T-helper 9 cell (primary cell): ENCODE measurements around the gene DCDC2.
"Not testable (repeated sequence)": the region's sequence is repeated elsewhere in the genome, so short reads cannot be mapped to it uniquely, and the experiment has no call there.

ENCODE experiments used
- DNase-seq: peaks from one replicate; pipeline ENCODE4 v3.0.0-alpha.2; 2020

The DCDC2 gene

DNA sequence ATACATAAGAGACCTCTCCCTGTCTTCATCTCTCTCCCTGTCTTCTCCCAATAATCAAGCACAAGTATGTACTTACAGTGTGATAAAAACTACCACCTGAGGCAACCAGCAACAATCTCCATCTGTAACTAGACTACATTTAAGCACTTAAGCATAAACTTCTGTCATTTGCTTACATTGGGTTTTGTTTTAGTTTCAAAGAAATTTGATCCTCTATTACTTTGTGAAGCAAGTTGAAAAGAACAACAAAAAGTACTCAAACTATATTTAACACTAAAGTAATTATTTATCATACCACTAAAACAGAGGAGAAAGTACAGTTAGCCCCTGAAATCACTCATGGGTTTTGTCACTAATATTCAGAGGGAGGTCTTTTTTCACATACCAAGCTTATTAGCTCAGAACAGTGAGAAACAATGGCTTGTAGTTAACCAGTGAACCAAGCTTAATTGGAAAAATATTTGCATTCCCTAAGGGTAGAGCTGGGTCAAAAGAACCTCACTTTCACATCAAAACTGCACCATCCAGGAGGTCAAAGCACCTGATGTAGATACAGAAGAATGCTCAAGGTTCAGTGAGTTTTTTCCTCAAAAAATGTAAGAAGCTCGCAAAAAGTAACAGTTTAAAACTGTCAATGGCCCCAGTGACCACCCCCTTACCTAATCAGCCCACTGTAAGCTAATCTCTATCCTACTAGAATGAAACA, 34.1 kb downstream of the DCDC2 start:
- DNase-seq, result no peak

DNA sequence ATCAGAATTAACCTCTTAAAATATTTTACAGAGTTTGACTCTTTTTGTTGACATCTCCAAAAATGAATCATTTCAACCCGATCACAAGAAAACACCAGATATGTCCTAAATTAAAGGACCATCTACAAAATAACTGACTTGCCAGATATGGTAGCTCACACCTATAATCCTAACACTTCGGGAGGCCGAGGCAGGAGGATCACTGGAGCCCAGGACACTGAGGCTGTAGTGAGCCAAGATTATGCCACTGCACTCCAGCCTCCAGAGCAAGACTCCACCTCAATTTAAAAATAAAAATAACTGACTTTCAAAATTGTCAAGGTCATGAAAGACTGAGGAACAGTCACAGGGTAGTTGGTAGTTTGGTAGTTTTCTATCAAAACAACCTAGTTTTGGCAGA, 34.9 kb downstream of the DCDC2 start:
- DNase-seq, result no peak

DNA sequence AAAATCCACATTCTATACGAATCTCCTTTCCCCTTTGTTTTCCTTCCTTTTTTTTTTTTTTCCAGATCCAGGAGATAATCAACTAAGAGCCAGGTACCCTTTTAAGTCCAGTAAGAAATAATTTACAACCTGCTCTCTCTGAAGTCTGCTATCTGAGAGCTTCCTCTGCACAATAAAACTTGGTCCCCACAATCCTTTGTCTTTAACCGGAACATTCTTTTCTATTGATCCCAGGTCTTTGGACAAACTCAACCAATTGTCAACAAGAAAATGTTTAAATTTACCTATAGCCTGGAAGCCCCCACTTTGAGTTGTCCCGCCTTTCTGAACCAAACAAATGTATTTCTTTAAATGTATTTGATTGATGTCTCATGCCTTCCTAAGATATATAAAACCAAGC, 35.4 kb downstream of the DCDC2 start:
- not testable (repeated sequence) for DNase-seq

DNA sequence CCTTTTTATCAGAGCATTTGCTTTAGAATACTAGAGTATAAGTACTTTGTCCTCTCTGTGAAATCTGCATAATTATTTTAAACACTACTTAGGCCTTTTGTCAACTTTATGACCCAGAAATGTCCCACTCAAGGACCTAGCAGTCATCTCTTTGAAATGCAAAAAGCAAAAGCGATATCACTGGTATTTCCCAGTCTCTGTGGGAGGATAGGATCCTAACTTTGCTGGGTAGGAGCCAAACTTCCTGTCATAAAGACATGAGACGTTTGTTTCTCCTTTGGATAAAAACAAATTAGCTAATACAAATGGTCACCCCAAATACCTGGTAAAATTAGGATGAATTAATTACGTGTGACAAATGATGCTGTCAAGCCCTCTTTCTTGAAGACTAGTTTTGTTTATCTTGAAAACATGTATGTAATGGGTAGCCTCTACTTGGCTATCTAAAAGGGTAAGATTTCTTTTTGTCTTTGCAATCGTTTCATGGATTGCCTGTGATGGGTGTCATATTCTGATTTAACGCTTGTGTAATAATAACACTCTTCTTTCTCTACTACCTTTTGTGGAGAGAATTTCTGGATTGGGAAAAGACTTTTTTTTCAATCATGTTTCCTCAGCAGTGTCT, 36.2 kb downstream of the DCDC2 start:
- DNase-seq, result no peak

DNA sequence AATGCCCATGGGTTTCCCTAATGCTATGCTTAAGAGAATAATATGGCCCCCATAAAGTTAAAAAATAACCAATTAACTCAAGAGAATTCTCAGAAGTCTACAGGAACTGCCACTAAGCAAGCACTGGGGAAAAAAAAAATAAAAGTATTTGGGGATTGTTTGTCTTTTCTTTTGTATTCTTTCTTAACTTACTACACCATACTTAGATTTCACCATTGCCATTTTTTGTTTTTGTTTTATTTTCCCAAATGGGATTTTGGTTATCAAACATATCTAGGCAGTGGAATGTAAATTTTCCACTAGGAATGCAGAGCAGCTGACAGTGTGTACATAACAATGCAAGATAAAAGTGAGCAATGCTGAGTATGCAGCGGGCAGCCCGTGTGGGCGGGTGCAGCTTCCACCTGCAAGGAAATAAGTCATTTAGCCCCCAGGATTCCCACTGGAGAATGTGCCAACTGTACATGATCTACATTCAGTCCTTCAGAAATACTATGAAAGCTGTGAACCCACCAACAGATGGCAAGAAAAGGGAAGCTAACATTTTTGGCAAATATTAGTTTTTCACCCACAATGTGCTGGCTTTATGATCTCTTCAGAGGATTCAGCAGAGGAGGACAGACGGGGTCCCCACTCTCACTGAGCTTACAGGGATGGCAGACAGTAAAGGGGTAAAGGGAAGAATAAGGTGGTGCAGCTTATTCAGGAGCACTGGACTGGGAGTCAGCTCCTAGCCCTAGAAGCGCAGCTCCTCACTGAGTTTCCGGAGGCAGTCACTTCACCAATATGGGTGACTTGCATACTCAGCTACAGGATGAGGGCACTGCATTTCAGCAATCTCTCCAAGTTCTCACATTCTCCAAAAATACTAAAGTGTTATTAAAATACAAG, 44.4 kb downstream of the DCDC2 start:
- DNase-seq, result no peak

DNA sequence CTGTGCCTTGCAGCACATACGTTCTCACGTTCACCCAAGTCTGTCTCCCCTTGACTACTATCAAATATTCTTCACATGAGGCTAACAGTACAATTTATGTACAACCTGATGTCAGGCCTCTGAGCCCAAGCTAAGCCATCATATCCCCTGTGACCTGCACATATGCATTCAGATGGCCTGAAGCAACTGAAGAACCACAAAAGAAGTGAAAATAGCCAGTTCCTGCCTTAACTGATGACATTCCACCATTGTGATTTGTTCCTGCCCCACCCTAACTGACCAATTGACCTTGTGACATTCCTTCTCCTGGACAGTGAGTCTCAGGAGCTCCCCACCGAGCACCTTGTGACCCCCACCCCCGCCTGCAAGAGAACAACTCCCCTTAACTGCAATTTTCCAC, 46.1 kb downstream of the DCDC2 start:
- not testable (repeated sequence) for DNase-seq

DNA sequence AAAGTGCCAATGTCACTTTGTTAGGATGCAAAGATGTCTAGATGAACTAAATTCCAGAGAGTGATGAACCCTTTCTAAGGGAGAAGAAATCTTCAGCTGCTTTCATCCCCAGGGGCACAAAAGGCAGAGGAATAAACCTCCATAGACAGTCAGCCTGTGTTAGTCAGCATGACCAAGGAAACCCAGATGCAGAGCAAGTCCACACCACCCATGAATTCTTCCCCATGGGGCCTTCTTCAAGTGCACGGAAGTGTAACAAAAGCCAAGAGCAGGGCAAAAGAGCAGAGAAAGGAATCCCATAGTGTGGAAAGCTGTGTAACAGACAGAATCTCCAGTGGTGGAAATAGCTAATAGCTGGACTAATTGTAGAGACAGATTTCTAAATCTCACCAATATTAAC, 50.0 kb downstream of the DCDC2 start:
- no peak for DNase-seq

DNA sequence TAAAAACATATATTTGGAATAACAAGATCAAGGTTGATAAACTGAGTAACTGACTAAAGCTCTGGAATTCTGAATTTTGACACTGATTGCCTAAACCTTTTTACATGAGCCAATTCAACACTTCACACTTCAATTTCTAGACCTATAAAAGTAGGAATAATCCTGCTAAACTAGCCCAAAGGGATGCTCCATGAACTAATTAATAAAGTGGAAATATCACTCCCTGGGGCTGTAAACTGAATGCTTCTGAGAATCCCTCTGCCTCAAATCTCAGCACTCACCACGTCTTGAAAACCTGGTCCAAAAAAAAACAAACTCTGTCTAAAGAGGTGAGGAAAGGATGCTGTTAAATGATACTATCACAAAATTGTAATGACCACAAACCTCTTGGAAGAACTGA, 50.9 kb downstream of the DCDC2 start:
- no peak for DNase-seq

DNA sequence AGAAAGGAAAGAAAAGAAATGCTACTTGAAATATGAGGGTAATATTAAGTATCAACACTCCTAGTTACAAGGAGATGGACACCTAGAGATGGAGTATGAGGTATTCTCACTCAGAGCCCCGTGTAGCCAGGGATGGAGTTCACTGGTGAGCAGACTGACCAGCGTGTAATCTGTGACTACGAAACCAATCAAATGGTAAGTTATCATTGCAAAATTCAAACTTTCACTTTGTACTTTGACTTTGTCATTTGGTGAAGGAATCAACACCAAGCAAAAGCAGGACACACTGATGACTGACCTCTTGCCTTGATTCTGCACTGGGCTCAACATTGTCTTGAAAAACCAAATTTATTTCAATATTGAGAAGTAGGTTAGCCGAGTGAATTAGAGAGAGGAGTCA, 51.8 kb downstream of the DCDC2 start:
- DNase-seq, result no peak

DNA sequence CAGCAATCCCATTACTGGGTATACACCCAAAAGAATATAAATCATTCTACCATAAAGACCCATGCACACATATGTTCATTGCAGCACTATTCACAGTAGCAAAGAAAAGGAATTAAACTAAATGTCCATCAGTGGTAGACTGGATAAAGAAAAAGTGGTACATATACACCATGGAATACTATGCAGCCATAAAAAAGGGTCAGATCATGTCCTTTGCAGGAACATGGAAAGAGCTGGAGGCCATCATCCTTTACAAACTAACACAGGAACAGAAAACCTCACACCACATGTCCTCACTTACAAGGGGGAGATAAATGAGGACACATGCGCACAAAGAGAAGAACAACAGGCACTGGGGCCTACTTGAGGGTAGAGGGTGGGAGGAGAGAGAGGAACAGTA, 60.9 kb downstream of the DCDC2 start:
- DNase-seq, result no peak

DNA sequence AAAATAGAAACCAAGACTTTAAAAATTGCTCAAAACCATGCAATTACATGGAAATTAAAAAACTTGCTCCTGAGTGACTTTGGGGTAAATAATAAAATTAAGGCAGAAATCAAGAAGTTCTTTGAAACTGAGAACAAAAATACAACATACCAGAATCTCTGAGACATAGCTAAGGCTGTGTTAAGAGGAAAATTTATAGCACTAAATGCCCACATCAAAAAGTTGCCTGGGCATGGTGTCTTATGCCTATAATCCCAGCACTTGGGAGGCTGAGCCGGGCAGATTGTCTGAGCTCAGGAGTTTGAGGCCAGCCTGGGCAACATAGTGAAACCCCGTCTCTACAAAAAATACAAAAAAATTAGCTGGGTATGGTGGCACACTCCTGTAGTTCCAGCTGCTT, 64.0 kb downstream of the DCDC2 start:
- DNase-seq, result not testable (repeated sequence)

DNA sequence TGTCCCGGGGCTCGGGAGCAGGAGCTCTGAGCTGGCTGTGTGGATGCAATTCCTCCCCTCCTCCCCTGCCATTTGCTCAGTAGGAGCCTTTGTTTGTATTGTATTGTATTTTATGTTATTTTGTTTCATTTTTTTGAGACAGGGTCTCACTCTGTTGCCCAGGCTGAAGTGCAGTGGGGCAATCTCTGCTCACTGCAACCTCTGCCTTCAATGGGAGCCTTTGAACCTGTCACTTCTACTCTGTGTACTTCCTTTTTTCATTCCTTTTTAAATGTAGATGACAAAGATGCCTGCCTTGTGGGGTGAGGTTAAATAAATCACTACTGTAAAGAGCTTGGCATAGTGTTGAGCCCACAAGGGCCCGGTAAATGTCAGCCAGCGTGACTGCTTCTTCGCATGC, 70.6 kb downstream of the DCDC2 start:
- DNase-seq, result no peak

DNA sequence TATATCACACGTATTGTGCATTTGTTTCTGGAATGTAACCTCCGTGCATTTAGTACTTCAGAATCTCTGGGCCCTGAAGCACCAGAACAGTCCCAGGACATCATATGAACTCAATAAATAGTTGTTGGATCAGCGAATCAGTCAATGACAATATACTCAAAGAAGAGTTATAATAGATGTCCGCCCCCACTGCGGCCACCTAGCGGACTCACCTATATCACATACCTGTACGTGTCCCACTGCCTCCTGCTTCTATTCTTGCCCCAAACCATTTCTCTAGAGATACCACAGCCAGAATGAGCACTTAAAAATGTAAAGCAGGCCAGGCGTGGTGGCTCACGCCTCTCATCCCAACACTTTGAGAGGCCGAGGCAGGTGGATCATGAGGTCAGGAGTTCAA, 73.9 kb downstream of the DCDC2 start:
- no peak for DNase-seq

DNA sequence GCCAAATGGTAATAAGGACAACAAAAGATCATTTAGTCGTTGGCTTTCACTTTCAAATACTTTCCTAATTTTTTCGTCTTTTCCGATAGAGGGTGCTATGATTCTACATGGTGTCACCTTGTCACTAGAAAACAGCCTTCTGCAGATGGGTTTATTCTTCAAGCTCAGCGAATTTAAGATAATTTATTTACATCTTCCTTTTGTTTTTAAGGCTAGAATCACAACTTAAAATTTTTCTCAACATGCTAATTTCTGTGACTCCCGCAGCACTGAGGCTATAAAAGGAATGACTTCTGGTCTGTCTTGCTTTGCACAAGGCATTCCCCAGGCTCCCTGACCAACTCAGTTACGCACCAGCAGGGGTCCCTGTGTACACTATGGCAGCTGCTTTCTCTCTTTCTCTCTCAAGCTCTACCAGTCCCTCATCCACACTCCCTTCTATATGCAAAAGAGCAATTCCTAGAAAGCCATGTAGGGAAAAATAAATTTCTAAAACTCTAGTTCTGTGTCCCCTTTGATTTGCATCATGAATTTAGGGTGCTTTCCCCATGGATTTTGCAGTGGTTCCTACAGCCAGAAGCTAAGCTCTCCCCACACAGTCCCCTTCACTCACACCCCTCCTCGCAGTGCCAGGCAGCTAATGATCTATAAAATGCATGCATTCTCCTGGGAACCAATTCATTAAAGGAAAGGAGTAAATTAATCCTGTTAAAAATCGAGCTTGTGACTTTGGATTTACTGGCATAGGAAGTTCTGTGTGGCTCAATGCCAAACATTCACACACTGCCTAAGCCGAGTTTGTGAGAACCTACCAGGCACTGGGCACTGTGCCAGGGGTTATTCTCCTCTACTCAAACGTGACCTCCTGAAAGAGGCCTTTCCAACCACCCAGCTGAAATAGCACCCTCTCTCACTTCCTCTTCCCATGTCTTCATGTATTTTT, 74.5 kb downstream of the DCDC2 start:
- DNase-seq, result no peak

DNA sequence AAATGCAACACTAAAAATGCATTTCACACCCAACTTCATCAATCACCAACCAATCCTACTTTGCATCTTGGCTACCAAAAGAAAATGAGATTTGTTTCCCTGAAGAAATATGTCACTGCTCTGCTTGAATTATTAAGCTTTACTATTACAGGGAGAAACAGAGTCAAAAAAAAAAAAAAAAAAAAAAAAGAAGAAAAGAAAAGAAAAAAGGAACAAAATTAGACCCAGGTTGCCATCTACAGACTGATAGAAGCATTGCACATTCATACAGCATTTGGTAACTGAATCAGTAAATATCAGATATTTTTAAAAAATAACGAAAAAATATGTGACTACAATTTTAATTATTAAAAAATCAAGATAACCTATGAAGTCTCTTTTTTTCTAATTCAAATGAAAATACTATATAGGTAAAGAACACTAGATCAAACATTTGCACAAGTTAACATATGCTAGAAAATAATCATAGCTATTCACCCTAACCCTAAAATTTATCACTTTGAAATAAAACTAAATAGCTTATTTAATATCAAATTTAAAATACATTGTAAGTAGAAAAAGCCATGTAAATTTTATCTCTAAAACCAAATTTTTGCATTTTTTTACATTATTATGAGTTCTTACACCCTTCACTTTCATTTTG, 83.3 kb downstream of the DCDC2 start:
- no peak for DNase-seq

DNA sequence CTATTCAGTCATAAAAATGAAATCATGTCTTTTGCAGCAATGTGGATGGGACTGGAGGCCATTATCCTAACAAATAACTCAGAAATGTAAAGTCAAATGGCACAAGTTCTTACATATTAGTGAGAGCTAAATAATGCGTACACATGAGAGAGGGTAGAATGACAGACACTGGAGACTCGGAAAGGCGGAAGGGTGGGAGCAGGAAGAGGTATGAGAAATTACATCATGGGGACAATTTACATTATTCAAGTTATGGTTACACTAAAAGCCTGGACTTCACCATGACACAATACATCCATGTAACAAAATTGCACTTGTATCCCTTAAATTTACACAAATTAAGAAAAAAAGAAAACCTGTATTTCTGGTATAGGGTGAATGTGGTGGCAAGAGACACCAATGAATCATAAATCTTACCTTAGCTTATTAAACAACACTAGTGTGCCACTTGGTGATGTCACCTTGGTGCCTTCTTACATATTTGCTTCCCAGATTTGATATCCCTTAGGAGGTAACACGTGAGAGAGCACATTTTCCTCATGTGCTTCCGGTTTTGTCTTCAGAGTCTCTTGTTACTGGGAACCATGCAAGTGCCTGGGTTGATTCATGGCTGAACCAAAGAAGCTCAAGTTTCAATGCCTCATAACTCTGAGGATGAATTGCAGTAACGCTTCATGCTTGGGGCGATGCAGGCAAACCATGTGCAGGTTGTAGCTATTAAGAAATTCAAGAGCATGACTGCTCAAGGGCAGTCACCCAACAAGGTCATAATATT, 84.6 kb downstream of the DCDC2 start:
- no peak for DNase-seq

DNA sequence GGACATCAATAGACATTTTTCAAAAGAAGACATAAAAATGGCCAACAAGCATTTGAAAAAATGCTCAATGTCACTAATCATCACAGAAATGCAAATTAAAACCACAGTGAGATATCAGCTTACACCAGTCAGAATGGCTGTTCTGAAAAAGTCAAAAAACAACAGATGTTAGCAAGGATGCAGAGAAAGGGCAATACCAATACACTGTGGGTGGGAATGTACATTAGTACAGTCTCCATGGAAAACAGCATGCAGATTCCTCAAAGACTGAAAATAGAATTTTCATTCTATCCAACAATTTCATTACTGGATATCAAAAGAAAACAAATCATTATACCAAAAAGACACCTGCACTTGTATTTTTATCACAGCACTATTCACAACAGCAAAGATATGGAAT, 85.3 kb downstream of the DCDC2 start:
- DNase-seq, result no peak

DNA sequence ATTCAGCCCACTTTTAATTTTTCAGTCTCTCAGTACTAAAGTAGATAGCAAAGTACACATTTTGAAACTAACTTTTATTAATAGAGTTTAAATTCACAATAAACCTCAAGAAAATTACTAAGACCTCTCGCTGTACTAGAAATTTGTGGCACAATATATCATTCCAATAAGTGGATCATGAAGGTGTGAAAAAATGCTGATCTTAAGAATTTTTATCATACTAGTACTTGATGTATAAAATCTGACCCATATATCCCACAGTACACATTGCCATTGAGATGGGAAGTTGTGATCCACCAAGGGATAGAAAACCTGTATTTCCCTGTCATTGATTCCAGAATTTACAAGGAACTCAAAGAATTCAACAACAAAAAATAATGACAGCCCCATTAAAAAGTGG, 85.7 kb downstream of the DCDC2 start:
- no peak for DNase-seq

DNA sequence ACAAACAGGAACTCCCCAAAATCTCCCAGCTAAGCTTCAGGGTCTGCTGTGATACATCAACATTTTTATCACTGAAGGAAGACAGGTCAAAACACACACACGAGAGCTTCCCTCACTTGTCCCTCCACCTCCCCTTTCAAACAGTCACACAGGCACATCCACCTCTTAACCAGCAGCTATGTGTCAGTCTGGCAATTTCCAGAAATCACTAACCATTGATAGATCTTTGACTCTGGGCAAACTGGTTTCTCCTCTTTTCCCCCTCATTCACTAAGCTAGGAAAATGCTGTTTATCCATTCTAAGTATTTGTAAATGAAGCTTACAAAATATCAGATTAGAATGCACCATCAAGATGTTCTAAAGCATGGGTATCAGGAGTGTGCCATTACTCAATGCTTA, 87.8 kb downstream of the DCDC2 start:
- no peak for DNase-seq

DNA sequence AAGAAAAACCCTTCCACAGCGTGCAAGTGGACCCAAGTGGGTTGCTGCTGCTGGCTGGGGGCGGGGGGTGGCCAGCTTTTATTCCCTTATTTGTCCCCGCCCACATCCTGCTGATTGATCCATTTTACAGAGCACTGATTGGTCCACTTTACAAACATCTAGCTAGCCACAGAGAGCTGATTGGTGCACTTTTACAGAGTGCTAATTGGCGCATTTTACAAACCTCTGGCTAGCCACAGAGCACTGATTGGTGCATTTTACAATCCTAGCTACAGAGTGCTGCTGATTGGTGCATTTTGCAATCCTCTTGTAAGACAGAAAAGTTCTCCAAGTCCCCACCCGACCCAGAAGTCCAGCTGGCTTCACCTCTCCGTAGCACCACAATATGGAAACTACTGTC, 99.6 kb downstream of the DCDC2 start:
- not testable (repeated sequence) for DNase-seq

DNA sequence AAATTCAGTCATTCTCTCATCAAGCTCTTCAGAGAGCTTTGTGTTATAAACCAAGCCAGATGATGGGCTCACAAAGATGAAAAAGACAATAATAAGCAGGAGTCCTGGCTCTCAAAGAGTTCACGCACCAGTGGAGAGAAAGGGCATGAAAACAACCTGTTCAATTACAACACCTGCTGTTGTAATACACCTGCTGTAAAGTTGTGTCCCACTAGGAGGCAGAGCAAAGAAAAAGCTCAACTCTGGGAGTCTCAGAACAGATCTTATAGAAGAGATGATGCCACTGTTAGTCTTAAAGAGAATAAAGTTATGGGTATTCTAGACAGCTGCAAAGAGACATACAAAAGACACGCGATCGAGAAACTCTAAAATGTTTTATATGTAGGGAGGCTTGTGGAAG, 100.6 kb downstream of the DCDC2 start:
- no peak for DNase-seq
